Omental fat pad (tissue), 4 donors: ENCODE measurements around the gene ZCCHC2. TPM values are rescaled to one million over a fixed set of nuclear protein-coding genes. Genes with fewer than 3 reads are reported as not detected.

Experiments
- ATAC-seq: fragments of 150-250 bp; one replicate; pipeline ENCODE4 v1.9.1; 2016; ENCODE audit warnings: mild to moderate bottlenecking, moderate library complexity; ENCODE audit not compliant: low FRiP score
- DNase-seq: peaks from one replicate; pipeline ENCODE4 v3.0.0-alpha.2; 2019; ENCODE audit warnings: low spot score
- total RNA-seq, 4 donors: library from RNA; depleted of rRNA; stranded (reverse); fragments of >200 nt; gene quantifications; one replicate each; pipeline ENCODE4 v1.1.0, GENCODE V29; 2016
- TF ChIP-seq, protein P1 (sequence below), 3 donors: fragments of 450-650 bp; IDR thresholded peaks; one replicate each; pipeline ENCODE4 v1.5.1; 2016 to 2017; ENCODE audit warnings: antibody characterized with exemption in 3 of 3, mild to moderate bottlenecking in 3 of 3, moderate library complexity in 2 of 3

Gene ZCCHC2
- total RNA-seq, 4 donors from 2014 or later = 22.1 to 37.1 (median 30.7) TPM

DNA sequence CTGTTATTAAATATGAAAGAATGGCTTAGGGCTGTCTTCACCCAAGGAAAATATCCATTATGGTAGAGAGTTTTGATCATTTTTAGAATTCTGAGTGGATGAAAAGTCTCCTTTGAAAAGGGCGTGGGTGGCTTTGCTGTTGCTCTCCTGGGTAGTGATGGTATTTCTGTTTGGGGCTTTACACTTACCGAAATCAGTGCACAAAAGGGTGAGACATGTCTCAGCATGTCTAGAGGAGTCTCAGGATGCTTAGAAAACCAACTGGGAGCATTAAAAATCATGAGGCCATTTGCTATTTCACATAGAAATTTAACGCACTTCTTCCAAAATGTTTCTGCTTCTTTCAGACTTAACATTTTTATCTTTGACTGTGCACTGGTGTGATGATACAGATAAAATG is 49.6 kb downstream of the ZCCHC2 start:
- no peak for ATAC-seq
- TF ChIP-seq, protein P1, sequence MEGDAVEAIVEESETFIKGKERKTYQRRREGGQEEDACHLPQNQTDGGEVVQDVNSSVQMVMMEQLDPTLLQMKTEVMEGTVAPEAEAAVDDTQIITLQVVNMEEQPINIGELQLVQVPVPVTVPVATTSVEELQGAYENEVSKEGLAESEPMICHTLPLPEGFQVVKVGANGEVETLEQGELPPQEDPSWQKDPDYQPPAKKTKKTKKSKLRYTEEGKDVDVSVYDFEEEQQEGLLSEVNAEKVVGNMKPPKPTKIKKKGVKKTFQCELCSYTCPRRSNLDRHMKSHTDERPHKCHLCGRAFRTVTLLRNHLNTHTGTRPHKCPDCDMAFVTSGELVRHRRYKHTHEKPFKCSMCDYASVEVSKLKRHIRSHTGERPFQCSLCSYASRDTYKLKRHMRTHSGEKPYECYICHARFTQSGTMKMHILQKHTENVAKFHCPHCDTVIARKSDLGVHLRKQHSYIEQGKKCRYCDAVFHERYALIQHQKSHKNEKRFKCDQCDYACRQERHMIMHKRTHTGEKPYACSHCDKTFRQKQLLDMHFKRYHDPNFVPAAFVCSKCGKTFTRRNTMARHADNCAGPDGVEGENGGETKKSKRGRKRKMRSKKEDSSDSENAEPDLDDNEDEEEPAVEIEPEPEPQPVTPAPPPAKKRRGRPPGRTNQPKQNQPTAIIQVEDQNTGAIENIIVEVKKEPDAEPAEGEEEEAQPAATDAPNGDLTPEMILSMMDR (IDR thresholded peaks at IDR 0.05) = no peak
- DNase-seq = no peak

DNA sequence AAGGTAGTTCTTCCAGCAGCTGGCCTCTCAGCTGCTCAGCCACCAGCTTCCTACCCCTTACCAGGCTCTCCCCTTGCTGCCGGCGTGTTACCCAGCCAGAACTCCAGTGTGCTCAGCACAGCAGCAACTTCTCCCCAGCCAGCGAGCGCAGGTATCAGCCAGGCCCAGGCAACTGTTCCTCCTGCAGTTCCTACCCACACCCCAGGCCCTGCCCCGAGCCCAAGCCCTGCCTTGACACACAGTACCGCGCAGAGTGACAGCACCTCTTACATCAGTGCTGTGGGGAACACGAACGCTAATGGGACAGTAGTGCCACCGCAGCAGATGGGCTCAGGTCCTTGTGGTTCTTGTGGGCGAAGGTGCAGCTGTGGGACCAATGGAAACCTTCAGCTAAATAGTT is 52.0 kb downstream of the ZCCHC2 start:
- DNase-seq = no peak
- TF ChIP-seq, protein P1 (IDR thresholded peaks at IDR 0.05) = no peak
- ATAC-seq = no peak

DNA sequence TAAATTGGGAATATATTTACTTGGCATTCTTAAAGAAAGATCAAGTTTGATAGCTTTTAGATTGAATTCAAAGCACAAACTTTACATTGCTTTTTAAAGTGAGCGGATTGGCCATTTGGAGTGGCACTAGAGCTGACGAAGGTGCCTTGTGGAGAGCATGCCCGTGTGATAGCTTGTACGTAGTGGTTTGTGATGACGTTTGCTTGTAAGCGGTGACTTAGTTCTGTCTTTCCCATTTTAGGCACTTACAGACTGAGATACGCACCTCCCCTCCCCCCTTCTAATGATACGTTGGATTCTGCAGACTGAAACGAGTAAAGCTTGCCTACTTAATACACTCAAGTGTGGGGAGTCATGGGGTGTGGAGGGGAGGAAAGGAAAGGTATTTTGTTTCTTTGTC is 53.4 kb downstream of the ZCCHC2 start:
- TF ChIP-seq, protein P1 (IDR thresholded peaks at IDR 0.05) = no peak
- no peak for ATAC-seq
- no peak for DNase-seq

DNA sequence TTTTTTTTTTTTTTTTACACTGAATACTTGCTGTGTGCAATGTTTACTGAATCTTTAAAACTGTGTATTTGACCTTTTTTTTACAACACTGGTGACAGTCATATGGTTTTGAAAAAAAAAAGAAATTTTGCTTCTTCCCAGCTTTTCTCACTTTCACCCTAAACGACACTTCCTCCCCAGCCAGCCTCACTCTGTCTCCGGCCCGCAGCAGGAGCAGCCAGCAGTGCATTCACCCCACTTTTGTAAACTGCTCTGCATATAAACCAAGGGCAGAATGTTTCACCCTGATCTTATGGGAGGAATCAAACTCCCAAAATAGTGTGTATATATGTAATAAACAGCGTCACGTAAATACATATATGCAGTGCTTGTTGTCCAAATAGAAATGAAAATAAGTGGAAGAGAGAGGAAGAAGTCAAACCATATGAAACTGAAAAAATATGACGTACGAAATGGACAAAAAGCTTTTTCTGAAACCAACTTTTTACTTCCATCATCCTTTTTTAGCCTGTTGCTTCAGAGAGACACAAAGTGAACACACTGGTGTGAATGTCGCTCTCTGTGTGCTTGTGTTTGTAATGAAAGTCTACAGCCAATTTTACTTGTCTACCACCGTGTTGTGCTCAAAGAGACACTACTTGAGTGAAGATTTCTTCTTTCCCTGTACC is 54.2 kb downstream of the ZCCHC2 start:
- no peak for ATAC-seq
- TF ChIP-seq, protein P1 (IDR thresholded peaks at IDR 0.05) = no peak
- no peak for DNase-seq

GRCh38 chr18:62577765-62578164 is 54.9 kb downstream of the ZCCHC2 start:
- no peak for ATAC-seq
- TF ChIP-seq, protein P1 (IDR thresholded peaks at IDR 0.05) = no peak
- no peak for DNase-seq

DNA sequence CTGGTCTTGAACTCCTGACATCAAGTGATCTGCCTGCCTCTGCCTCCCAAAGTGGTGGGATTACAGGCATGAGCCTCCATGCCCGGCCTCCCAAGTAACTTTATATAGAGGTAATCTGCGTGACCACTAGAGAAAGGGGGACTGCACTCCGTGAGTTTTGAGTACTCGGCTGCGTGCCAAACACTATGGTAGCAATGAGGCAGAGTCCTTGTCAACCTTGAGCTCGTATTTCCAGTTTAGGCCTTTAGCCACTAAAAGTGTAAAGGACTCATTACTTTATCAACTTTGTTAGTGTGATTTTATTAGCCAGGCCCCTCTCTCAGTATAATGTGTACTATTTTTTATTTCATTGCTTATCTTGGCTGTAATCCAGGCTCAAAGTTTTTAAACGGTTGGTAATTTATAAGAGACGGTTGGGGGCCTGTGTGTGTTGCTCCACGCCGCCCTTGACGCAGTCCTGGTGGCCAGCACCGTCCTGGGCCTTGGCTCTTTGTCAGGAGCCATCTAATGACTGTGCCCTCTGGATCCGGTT is 56.2 kb downstream of the ZCCHC2 start:
- DNase-seq = no peak
- no peak for ATAC-seq
- TF ChIP-seq, protein P1 (IDR thresholded peaks at IDR 0.05) = no peak

DNA sequence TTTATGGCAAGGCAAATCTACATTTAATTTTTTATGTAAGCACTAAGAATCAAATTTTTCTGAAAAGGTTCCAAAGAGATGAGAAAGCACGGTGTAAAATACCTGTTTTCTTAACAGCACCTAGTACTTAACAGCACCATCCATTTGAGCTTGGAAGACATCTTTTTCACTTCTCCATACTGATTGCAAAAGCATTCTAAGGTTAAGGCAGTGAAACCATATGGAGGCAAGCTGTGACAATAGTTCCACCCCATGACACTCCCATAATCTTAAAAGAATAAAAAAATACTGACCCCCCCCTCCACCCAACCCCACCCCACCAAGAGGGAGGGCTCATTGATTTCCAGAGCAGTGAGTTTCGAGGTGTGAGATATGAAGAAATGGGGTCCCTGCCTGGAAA is 60.6 kb downstream of the ZCCHC2 start:
- TF ChIP-seq, protein P1 (IDR thresholded peaks at IDR 0.05) = no peak
- DNase-seq = no peak
- ATAC-seq = no peak
